Measurements from ENCODE around the gene TRAPPC3L. TPM values are rescaled to one million over a fixed set of nuclear protein-coding genes. Genes with fewer than 3 reads are reported as not detected.

TRAPPC3L gene
- total and polyA plus RNA-seq, 5 experiments from 2014 or later = not detected

DNA sequence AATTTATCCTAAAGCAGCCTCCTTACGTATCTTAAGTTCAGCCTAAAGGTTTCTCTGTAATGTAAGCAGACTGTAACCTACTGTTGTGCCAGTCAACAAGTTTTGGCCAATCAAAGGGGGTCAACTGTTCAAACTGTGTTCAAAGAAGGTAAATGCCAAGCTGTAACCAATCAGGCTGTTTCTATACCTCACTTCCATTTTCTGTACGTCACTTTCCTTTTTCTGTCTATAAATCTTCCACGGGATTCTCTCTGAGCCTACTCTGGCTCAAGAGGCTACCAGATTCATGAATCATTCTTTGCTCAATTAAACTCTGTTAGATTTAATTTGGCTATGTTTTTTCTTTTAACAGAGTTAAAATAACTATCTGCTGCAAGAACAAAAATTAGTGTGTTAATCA lies 89.4 kb downstream of the TRAPPC3L start:
- POLR2A ChIA-PET = no interaction called here
- no peak overlapping the region for H3K27ac Mint-ChIP-seq
- H3K9me3 Mint-ChIP-seq = no peaks in the 10 kb centered on the region
- no peak for DNase-seq
- H3K36me3 Mint-ChIP-seq = peaks cover 0 to 2% (median 0%) of the 10 kb centered on the region in 3 donors
- H3K4me1 Mint-ChIP-seq = peaks cover 1 to 16% (median 6%) of the 10 kb centered on the region in 4 donors
- no peak for ATAC-seq
- peaks cover 7 to 28% (median 13%) of the 10 kb centered on the region in 5 donors for H3K27me3 Mint-ChIP-seq
- H3K4me3 Mint-ChIP-seq = no peak overlapping the region

DNA sequence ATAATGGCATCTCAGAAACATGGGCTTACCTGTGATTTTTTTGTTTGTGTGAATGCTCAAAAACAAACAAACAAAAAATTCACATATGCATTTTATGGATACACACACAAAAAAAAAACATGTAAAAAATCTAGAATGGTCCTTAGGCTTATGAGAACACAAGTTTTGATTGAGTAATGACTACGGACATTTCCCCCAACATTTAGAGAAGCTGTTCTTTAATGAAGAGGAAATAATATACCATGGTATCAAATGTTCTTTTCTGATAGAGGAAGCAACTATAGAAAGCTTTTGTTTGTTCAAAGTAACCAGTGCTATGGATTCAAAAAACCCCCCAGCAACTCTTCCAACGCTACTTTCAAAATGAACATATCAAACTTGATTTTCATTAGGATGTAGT lies 93.0 kb downstream of the TRAPPC3L start:
- no peak for DNase-seq
- H3K36me3 Mint-ChIP-seq = peaks cover 0 to 2% (median 0%) of the 10 kb centered on the region in 3 donors
- H3K4me3 Mint-ChIP-seq = no peak overlapping the region
- POLR2A ChIA-PET = no interaction called here
- H3K27me3 Mint-ChIP-seq = peaks cover 7 to 42% (median 9%) of the 10 kb centered on the region in 5 donors
- H3K9me3 Mint-ChIP-seq = no peaks in the 10 kb centered on the region
- no peak for ATAC-seq
- peaks cover 0 to 23% (median 3%) of the 10 kb centered on the region in 4 donors for H3K4me1 Mint-ChIP-seq
- no peak overlapping the region for H3K27ac Mint-ChIP-seq

DNA sequence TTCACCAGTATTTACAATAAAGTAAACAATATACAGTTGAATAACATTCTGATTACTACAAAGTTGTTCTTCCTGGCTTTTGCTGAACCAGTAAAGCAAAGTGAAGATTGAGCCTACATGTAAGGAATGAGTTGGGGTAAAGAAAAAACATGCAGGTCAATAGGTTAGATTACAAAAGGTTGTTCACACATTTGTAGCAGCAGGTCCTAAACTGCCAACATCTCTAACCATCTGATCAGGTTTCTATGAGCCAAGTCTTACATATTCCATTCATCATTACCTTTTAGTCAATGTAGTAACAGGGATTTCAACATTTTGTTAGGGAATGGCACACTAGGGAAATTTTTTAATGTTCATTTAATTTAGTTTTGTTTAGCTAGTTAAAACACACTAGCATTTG lies 93.6 kb downstream of the TRAPPC3L start:
- DNase-seq (no peak), ATAC-seq (no peak)
- Mint-ChIP-seq H3K4me1 (peaks cover 0 to 25% (median 3%) of the 10 kb centered on the region in 4 donors), H3K27me3 (peaks cover 7 to 45% (median 11%) of the 10 kb centered on the region in 5 donors), H3K36me3 (peaks cover 0 to 2% (median 0%) of the 10 kb centered on the region in 3 donors), H3K9me3 (no peaks in the 10 kb centered on the region), H3K4me3 (no peak overlapping the region), H3K27ac (no peak overlapping the region)
- POLR2A ChIA-PET = no interaction called here

DNA sequence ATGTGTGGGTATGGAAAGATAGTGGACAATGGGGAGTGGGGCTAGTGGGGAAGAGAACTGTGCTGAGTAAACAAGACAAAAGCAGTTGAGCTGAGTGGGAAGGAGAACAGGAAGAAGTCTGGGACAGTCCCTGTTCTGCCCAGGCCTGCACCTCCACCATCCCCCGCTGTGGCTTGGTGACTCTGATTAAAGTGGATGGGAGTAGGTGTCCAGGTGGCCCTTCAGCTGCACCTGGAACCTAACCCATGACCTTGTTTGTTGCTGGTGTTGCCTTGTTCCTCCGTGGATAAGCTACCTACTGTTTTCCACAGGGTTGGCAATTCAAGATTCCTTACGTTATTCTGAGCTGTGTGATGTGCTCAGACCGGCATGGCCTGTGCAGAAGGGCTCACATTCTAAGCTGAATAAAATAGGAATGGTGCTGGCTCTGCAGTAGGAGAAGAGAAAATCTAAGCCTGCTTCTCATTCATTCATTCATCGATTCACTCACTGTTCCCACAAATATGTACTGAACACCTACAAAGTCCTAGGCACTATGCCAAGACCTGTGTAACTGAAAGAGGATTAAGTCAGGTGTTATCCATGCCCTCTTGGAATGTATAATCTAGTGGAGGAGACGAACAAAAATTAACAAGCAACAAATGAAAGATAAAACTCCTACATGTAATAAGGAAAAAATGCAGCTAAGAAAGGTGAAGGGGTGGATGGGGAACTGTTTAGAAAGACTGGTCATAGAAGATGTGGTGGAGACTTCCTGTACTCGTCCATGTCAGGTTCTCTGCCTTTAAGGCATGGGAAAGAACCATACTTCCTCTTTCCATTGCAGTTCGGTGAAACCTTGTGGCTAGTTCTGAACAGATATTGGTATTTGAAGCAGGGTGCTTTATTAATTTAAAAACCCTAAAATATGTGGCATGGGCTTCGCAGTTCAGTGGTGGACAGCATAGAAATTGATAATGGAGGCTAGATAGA lies 94.4 kb downstream of the TRAPPC3L start:
- no peaks in the 10 kb centered on the region for H3K9me3 Mint-ChIP-seq
- H3K27me3 Mint-ChIP-seq = peaks cover 7 to 45% (median 11%) of the 10 kb centered on the region in 5 donors
- DNase-seq (no peak), ATAC-seq (peak in 1 of 2 donors; percentile 37)
- H3K4me1 Mint-ChIP-seq = peaks cover 0 to 31% (median 3%) of the 10 kb centered on the region in 4 donors
- no peak overlapping the region for H3K27ac Mint-ChIP-seq
- H3K4me3 Mint-ChIP-seq = peak overlapping the region in 1 of 10 donors; percentile 1
- POLR2A ChIA-PET = no interaction called here
- peaks cover 0 to 2% (median 0%) of the 10 kb centered on the region in 3 donors for H3K36me3 Mint-ChIP-seq

DNA sequence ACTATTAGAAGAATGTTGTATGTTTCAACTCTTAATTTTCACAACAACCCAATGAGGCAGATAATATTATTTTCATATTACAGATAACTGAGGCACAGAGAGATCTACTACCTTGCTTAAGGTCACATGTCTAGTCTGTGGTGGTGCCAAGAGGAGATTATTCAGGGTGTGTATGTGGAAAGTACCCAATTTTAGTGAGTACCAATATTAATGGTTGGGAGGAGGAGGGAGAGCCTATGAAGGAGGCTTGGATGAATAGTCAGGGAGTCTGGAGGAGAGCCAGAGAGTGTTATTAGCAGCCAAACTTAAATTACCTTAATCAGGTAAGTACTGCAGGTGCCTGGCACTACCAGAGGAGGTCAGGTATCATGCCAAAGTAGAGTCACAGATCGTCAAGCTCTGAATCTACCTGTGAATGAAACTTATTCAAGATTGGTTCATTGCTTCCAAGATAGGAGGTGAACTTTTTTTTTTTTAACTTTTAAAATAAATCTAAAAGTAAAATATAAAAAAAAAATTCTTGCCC lies 95.2 kb downstream of the TRAPPC3L start:
- POLR2A ChIA-PET = no interaction called here
- H3K9me3 Mint-ChIP-seq = no peaks in the 10 kb centered on the region
- H3K4me1 Mint-ChIP-seq = peaks cover under 1 to 34% (median 3%) of the 10 kb centered on the region in 4 donors
- H3K36me3 Mint-ChIP-seq = peaks cover 0 to 2% (median 0%) of the 10 kb centered on the region in 3 donors
- no peak for DNase-seq
- ATAC-seq = no peak
- peaks cover 6 to 45% (median 10%) of the 10 kb centered on the region in 5 donors for H3K27me3 Mint-ChIP-seq
- H3K27ac Mint-ChIP-seq = no peak overlapping the region
- peak overlapping the region in 1 of 10 donors; percentile 39 for H3K4me3 Mint-ChIP-seq

DNA sequence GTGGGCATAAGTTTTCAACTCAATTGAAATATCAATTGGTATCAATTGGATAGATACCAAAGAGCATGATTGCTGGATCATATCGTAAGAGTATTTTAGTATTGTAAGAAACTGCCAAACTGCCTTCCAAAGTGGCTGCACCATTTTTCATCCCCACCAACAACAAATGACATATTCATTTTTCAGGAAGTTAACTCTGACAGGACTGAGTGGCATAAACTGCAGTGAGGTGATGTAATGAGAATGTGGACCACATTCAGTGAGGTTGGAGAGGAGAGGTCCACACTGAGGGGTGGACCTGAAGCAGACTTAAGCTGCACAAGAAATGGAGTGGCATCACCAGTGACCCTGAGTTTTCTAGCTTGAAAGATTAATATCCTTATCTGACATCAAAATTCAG lies 95.9 kb downstream of the TRAPPC3L start:
- POLR2A ChIA-PET = no interaction called here
- Mint-ChIP-seq H3K4me3 (no peak overlapping the region), H3K36me3 (peaks cover 0 to 2% (median 0%) of the 10 kb centered on the region in 3 donors), H3K27ac (no peak overlapping the region), H3K9me3 (no peaks in the 10 kb centered on the region), H3K27me3 (peaks cover 6 to 45% (median 10%) of the 10 kb centered on the region in 5 donors), H3K4me1 (peaks cover 2 to 40% (median 6%) of the 10 kb centered on the region in 4 donors)
- DNase-seq (no peak), ATAC-seq (no peak)

DNA sequence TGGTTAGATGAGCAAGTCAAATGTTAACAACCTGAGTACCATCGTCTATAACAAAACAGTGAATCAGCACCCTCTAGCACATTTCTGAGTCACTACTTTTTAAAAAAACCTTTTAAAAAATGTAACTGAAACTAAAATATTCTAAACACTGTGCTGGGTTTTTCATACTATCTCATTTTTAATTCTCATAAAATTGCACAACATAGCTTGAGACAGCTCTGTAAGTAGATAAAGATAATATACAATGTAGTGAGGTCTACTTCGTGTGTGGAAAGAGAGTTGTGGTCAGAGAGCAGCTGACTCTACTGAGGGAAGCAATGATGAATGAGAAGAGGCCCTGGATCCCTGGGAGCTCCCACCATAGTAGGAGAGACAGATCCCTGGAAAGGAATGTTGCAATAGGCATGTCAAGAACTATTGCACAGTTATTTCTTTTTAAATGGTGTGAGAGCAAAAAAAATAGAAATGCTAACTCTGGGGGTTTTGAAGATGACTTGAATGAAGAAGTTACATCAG lies 97.9 kb downstream of the TRAPPC3L start:
- DNase-seq (no peak), ATAC-seq (no peak)
- peaks cover 2 to 45% (median 9%) of the 10 kb centered on the region in 4 donors for H3K4me1 Mint-ChIP-seq
- H3K27me3 Mint-ChIP-seq = peaks cover 4 to 33% (median 8%) of the 10 kb centered on the region in 5 donors
- H3K27ac Mint-ChIP-seq = peak overlapping the region in 1 of 10 donors; percentile 0
- no peaks in the 10 kb centered on the region for H3K9me3 Mint-ChIP-seq
- H3K36me3 Mint-ChIP-seq = no peaks in the 10 kb centered on the region
- POLR2A ChIA-PET = no interaction called here
- no peak overlapping the region for H3K4me3 Mint-ChIP-seq

DNA sequence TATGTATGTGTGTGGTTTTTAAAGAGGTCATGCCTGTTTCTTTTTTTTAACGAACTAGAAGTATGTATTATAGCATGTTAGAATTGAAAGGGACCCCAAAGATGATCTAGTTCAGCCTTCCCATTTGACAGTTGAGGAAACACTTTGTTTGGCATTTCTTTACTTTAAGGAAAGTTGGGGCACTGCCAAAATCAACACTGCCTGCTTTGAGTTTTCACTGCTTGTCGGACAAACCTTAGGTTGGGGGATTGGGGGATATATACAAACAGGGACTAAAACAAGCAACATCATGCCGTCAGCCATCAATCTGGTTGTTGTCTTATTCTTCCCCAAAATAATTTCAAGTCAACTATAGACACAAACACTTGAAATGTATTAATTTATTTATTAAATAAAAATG lies 98.4 kb downstream of the TRAPPC3L start:
- no peak overlapping the region for H3K27ac Mint-ChIP-seq
- ATAC-seq (no peak), DNase-seq (no peak)
- H3K36me3 Mint-ChIP-seq = no peaks in the 10 kb centered on the region
- H3K4me3 Mint-ChIP-seq = no peak overlapping the region
- POLR2A ChIA-PET = no interaction called here
- peaks cover 4 to 38% (median 10%) of the 10 kb centered on the region in 5 donors for H3K27me3 Mint-ChIP-seq
- H3K9me3 Mint-ChIP-seq = no peaks in the 10 kb centered on the region
- H3K4me1 Mint-ChIP-seq = peaks cover 2 to 43% (median 9%) of the 10 kb centered on the region in 4 donors

DNA sequence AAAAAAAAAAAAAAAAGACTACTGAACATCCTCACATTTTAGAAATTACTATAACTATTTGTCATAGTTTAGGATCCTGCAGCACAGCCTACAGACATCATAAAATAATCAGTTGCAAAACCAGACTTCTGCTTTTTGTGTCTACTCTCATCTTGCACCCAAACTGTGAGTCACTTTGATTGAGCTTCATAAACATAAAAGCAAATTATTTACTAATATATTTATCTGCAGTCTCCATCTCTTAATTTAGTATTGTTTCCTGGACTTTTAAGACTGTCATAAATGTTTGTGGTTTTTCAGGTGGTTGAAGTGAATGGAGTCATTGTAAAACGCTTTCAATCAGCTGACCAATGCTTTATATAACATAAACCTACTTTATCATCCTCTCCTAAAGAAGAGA lies 99.1 kb downstream of the TRAPPC3L start:
- no peak overlapping the region for H3K4me3 Mint-ChIP-seq
- H3K27ac Mint-ChIP-seq = no peak overlapping the region
- POLR2A ChIA-PET = no interaction called here
- peaks cover 4 to 45% (median 13%) of the 10 kb centered on the region in 5 donors for H3K27me3 Mint-ChIP-seq
- peaks cover 2 to 38% (median 7%) of the 10 kb centered on the region in 4 donors for H3K4me1 Mint-ChIP-seq
- no peaks in the 10 kb centered on the region for H3K9me3 Mint-ChIP-seq
- DNase-seq = no peak
- ATAC-seq = no peak
- no peaks in the 10 kb centered on the region for H3K36me3 Mint-ChIP-seq

DNA sequence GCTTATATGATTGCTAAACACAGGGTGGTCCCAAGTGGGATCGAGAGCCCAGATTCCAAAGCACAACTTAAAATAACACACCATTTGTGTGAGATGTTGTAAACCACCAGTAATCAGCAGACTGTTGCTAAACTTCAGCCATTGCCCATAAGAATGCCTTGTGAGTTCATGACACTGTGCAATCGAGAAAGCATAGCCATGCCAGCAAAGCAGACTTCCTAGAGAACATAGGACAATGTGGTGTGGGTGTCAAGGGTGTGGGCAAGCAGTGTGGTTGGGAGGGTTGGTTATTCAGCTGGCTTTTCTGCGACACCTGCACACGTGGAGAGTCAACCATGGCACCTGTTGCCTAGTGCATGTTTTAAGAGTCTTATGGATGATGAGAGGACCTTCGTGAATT lies 100.4 kb downstream of the TRAPPC3L start:
- H3K36me3 Mint-ChIP-seq = no peaks in the 10 kb centered on the region
- POLR2A ChIA-PET = no interaction called here
- no peak overlapping the region for H3K4me3 Mint-ChIP-seq
- peaks cover 2 to 43% (median 9%) of the 10 kb centered on the region in 5 donors for H3K27me3 Mint-ChIP-seq
- peaks cover 0 to 30% (median 6%) of the 10 kb centered on the region in 4 donors for H3K4me1 Mint-ChIP-seq
- ATAC-seq = no peak
- no peak for DNase-seq
- no peaks in the 10 kb centered on the region for H3K9me3 Mint-ChIP-seq
- H3K27ac Mint-ChIP-seq = no peak overlapping the region
